ENCODE results near the gene SQOR.

The SQOR gene

GRCh38 chr15:45606413-45606812 is 28.4 kb upstream of the SQOR start:
- no peaks in the 10 kb centered on the region for H4K20me1 ChIP-seq (ENCODE audit: insufficient read depth)
- H3K4me3 ChIP-seq (IDR thresholded peaks at IDR 0.05; ENCODE audit: insufficient read depth, low read depth, low read length) = no peak overlapping the region
- peaks cover 5% of the 10 kb centered on the region for H3K4me1 ChIP-seq (ENCODE audit: low read depth, poor library complexity, severe bottlenecking)
- no peak overlapping the region for H3K4me2 ChIP-seq
- TF ChIP-seq CTCF (conservative IDR thresholded peaks at IDR 0.05; ENCODE audit: low read depth, low read length) = no peak
- H3K27me3 ChIP-seq (ENCODE audit: insufficient read depth, low read depth) = no peaks in the 10 kb centered on the region
- no peak overlapping the region for H3K9ac ChIP-seq
- H3K79me2 ChIP-seq (ENCODE audit: insufficient read depth, low read depth) = no peaks in the 10 kb centered on the region; the same call in 1 of the 2 replicates
- no peaks in the 10 kb centered on the region for H3K36me3 ChIP-seq (ENCODE audit: insufficient read depth)
- H2AFZ ChIP-seq (ENCODE audit: low read depth) = no peak overlapping the region
- H3K27ac ChIP-seq = no peak overlapping the region

- no peaks in the 10 kb centered on the region for H4K20me1 ChIP-seq (ENCODE audit: insufficient read depth)
- no peak overlapping the region for H3K4me2 ChIP-seq
- H3K4me3 ChIP-seq (IDR thresholded peaks at IDR 0.05; ENCODE audit: insufficient read depth, low read depth, low read length) = no peak overlapping the region
- no peak overlapping the region for H3K27ac ChIP-seq
- TF ChIP-seq CTCF (conservative IDR thresholded peaks at IDR 0.05; ENCODE audit: low read depth, low read length) = no peak
- H3K4me1 ChIP-seq (ENCODE audit: low read depth, poor library complexity, severe bottlenecking) = peaks cover 5% of the 10 kb centered on the region
- no peak overlapping the region for H2AFZ ChIP-seq (ENCODE audit: low read depth)
- no peaks in the 10 kb centered on the region for H3K27me3 ChIP-seq (ENCODE audit: insufficient read depth, low read depth)
- no peak overlapping the region for H3K9ac ChIP-seq
- no peaks in the 10 kb centered on the region for H3K36me3 ChIP-seq (ENCODE audit: insufficient read depth)
- no peaks in the 10 kb centered on the region; the same call in 1 of the 2 replicates for H3K79me2 ChIP-seq (ENCODE audit: insufficient read depth, low read depth)
Observed at GRCh38 chr15:45606841-45607240, 28.0 kb upstream of the SQOR start.

- H3K79me2 ChIP-seq (ENCODE audit: insufficient read depth, low read depth) = no peaks in the 10 kb centered on the region
- no peaks in the 10 kb centered on the region for H3K36me3 ChIP-seq (ENCODE audit: insufficient read depth)
- no peak overlapping the region for H2AFZ ChIP-seq (ENCODE audit: low read depth)
- H3K27ac ChIP-seq = no peak overlapping the region
- no peaks in the 10 kb centered on the region for H3K27me3 ChIP-seq (ENCODE audit: insufficient read depth, low read depth)
- peaks cover 12% of the 10 kb centered on the region for H3K4me1 ChIP-seq (ENCODE audit: low read depth, poor library complexity, severe bottlenecking)
- H3K9ac ChIP-seq = no peak overlapping the region
- H3K4me2 ChIP-seq = no peak overlapping the region
- H4K20me1 ChIP-seq (ENCODE audit: insufficient read depth) = no peaks in the 10 kb centered on the region
- H3K4me3 ChIP-seq (IDR thresholded peaks at IDR 0.05; ENCODE audit: insufficient read depth, low read depth, low read length) = no peak overlapping the region
- TF ChIP-seq CTCF (conservative IDR thresholded peaks at IDR 0.05; ENCODE audit: low read depth, low read length) = peak; percentile 69
Observed at GRCh38 chr15:45611305-45611704, 23.5 kb upstream of the SQOR start.

- no peaks in the 10 kb centered on the region for H3K79me2 ChIP-seq (ENCODE audit: insufficient read depth, low read depth)
- H3K4me1 ChIP-seq (ENCODE audit: low read depth, poor library complexity, severe bottlenecking) = peaks cover 12% of the 10 kb centered on the region
- no peak overlapping the region for H2AFZ ChIP-seq (ENCODE audit: low read depth)
- H3K4me2 ChIP-seq = peak overlapping the region; percentile 11; the same call in 1 of the 2 replicates
- TF ChIP-seq CTCF (conservative IDR thresholded peaks at IDR 0.05; ENCODE audit: low read depth, low read length) = no peak
- no peak overlapping the region for H3K9ac ChIP-seq
- H4K20me1 ChIP-seq (ENCODE audit: insufficient read depth) = no peaks in the 10 kb centered on the region
- no peak overlapping the region for H3K27ac ChIP-seq
- no peak overlapping the region for H3K4me3 ChIP-seq (IDR thresholded peaks at IDR 0.05; ENCODE audit: insufficient read depth, low read depth, low read length)
- H3K27me3 ChIP-seq (ENCODE audit: insufficient read depth, low read depth) = no peaks in the 10 kb centered on the region
- no peaks in the 10 kb centered on the region for H3K36me3 ChIP-seq (ENCODE audit: insufficient read depth)
Observed at GRCh38 chr15:45612790-45613415, 21.9 kb upstream of the SQOR start.
